ENCODE measurements around the gene CLDN14.

DNA sequence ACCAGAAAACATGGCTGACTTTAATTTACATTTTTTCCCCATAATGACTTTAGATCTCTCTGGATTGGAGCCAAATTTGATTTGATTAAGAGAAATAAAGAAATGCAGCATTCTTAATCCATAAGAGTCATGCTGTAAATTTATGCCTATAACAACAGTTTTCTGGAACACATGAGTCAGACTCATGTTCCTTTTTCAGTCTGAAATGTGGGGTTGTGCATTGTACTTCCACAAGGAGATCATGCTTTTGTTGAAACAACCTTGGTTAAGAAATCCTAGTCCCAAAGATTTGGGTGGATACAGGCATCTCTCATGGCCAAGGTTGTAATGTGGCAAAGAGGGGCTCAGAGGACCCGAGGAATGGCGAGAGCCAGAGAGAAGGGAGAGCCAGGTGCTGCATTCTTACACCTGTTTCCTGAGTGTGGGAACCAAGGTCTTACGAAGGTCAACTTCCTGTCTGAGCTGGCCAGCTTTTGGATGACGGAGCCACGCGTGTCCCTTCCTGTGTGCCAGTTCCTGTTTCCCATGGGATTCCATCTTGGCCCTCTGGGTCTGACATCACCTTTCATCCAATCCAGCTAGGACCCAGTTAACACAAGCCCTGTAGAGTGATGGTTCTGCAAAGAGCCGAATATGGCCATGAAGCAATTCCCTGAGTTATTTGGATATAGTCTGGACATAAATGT lies 23.1 kb downstream of the CLDN14 start:
- TF ChIP-seq POLR2A (IDR thresholded peaks at IDR 0.05; ENCODE audit: low read depth, low read length) (no peak), POLR2AphosphoS5 (IDR thresholded peaks at IDR 0.05; ENCODE audit: low read depth, low read length) (no peak), TAF1 (IDR thresholded peaks at IDR 0.05; ENCODE audit: low read depth, low read length) (no peak), POU2F2 (IDR thresholded peaks at IDR 0.05; ENCODE audit: low read depth, low read length) (no peak), SPI1 (IDR thresholded peaks at IDR 0.05; ENCODE audit: low read depth, low read length) (peak; percentile 35; the same call in 1 of the 2 replicates), PAX5 (IDR thresholded peaks at IDR 0.05; ENCODE audit: insufficient read depth, low read length, severe bottlenecking) (no peak)
